SK-N-SH (cell line): ENCODE data around the gene SLCO2B1. TPM values are rescaled to one million over a fixed set of nuclear protein-coding genes. Genes with fewer than 3 reads are reported as not detected.

Source experiments
- polyA plus RNA-seq, 3 experiments: library from polyadenylated mRNA; depleted of rRNA; stranded (reverse); fragments of >200 nt; gene quantifications; 2 replicates each; pipeline ENCODE4 v1.2.3, GENCODE V29; 2012

The SLCO2B1 gene
- polyA plus RNA-seq, 1 of the 3 experiments (the other 2 are of a cell fraction): 0.18 TPM

Other genes starting within 250 kb of the SLCO2B1 start
- gene XRRA1, start 202.0 kb upstream of the SLCO2B1 start, polyA plus RNA-seq (2012; rRNA removed): 12.9 and 13.0 TPM in 2 replicates
- 47.3 and 49.1 TPM in 2 replicates for gene SPCS2, start 201.8 kb upstream of the SLCO2B1 start, polyA plus RNA-seq (2012; rRNA removed)
- 5.7 and 8.6 TPM in 2 replicates for gene NEU3, start 162.2 kb upstream of the SLCO2B1 start, polyA plus RNA-seq (2012; rRNA removed)
- not detected in 2 replicates for gene OR2AT4, start 54.2 kb upstream of the SLCO2B1 start, polyA plus RNA-seq (2012; rRNA removed)
- gene TPBGL, start 89.7 kb downstream of the SLCO2B1 start, polyA plus RNA-seq (2012; rRNA removed): 0.03 TPM in 1 of 2 replicates, not detected in the other
- 6.7 and 7.0 TPM in 2 replicates for gene ARRB1, start 200.6 kb downstream of the SLCO2B1 start, polyA plus RNA-seq (2012; rRNA removed)
- gene RPS3, start 248.4 kb downstream of the SLCO2B1 start, polyA plus RNA-seq (2012; rRNA removed): 4,220 and 4,540 TPM in 2 replicates